ENCODE data around the gene MYOCD.

Gene MYOCD

GRCh38 chr17:12759090-12759489 lies 93.4 kb downstream of the MYOCD start:
- no peak for DNase-seq (ENCODE audit: low read depth in 2 of 2)

GRCh38 chr17:12765548-12765947 lies 99.9 kb downstream of the MYOCD start:
- no peak for DNase-seq (ENCODE audit: low read depth in 2 of 2)

GRCh38 chr17:12768255-12768654 lies 102.6 kb downstream of the MYOCD start:
- no peak for DNase-seq (ENCODE audit: low read depth in 2 of 2)

GRCh38 chr17:12769981-12770380 lies 104.3 kb downstream of the MYOCD start:
- no peak for DNase-seq (ENCODE audit: low read depth in 2 of 2)

GRCh38 chr17:12773153-12773552 lies 107.5 kb downstream of the MYOCD start:
- no peak for DNase-seq (ENCODE audit: low read depth in 2 of 2)

GRCh38 chr17:12789075-12789480 lies 123.4 kb downstream of the MYOCD start:
- peak in 1 of 2 donors; percentile 13 for DNase-seq (ENCODE audit: low read depth in 2 of 2)

GRCh38 chr17:12789481-12790248 lies 124.0 kb downstream of the MYOCD start, which contains the start of gene ARHGAP44:
ARHGAP44 (plus strand) TSS chr17:12789498; CDS start chr17:12789839, 341 bp downstream.
- DNase-seq (ENCODE audit: low read depth in 2 of 2), result no peak

GRCh38 chr17:12790249-12791106 lies 124.8 kb downstream of the MYOCD start:
- no peak for DNase-seq (ENCODE audit: low read depth in 2 of 2)

GRCh38 chr17:12794919-12795532 lies 129.3 kb downstream of the MYOCD start:
- DNase-seq (ENCODE audit: low read depth in 2 of 2), result no peak

GRCh38 chr17:12800855-12801365 lies 135.2 kb downstream of the MYOCD start:
- DNase-seq (ENCODE audit: low read depth in 2 of 2), result no peak

GRCh38 chr17:12806630-12807029 lies 140.9 kb downstream of the MYOCD start:
- DNase-seq (ENCODE audit: low read depth in 2 of 2), result no peak

GRCh38 chr17:12808723-12809122 lies 143.0 kb downstream of the MYOCD start:
- no peak for DNase-seq (ENCODE audit: low read depth in 2 of 2)

GRCh38 chr17:12812877-12813276 lies 147.2 kb downstream of the MYOCD start:
- no peak for DNase-seq (ENCODE audit: low read depth in 2 of 2)

GRCh38 chr17:12813664-12814063 lies 148.0 kb downstream of the MYOCD start:
- no peak for DNase-seq (ENCODE audit: low read depth in 2 of 2)

- no peak for DNase-seq (ENCODE audit: low read depth in 2 of 2)
These were observed 149.0 kb downstream of the MYOCD start for GRCh38 chr17:12814718-12815117.

GRCh38 chr17:12815642-12816141 lies 150.0 kb downstream of the MYOCD start:
- DNase-seq (ENCODE audit: low read depth in 2 of 2), result no peak
